Astrocyte of the cerebellum (primary cell): ENCODE results near the gene EMC8.
"Not testable (repeated sequence)": the region's sequence is repeated elsewhere in the genome, so short reads cannot be mapped to it uniquely, and the experiment has no call there.

Experiments
- DNase-seq: peaks from one replicate; pipeline ENCODE4 v3.0.0-alpha.2; 2011; ENCODE audit warnings: low read depth
- H3K4me3 ChIP-seq: 2 replicates; pipeline ENCODE4 v1.5.1; 2011; ENCODE audit warnings: mild to moderate bottlenecking, low read depth, low read length, moderate library complexity
- in situ Hi-C: cut with HindIII; loops from 2 replicates; pipeline ENCODE4 v1.10.0; 2017; ENCODE audit warnings: low sequenced_read_pairs
- TF ChIP-seq, protein P1 (sequence below): IDR thresholded peaks from 2 replicates; pipeline ENCODE4 v1.5.1; 2012; ENCODE audit warnings: low read length, low read depth, moderate library complexity, mild to moderate bottlenecking; ENCODE audit errors: missing control alignments

The EMC8 gene

GRCh38 chr16:85840395-85840794, 41.1 kb upstream of the EMC8 start:
- H3K4me3 ChIP-seq: no peak overlapping the region
- TF ChIP-seq, protein P1, sequence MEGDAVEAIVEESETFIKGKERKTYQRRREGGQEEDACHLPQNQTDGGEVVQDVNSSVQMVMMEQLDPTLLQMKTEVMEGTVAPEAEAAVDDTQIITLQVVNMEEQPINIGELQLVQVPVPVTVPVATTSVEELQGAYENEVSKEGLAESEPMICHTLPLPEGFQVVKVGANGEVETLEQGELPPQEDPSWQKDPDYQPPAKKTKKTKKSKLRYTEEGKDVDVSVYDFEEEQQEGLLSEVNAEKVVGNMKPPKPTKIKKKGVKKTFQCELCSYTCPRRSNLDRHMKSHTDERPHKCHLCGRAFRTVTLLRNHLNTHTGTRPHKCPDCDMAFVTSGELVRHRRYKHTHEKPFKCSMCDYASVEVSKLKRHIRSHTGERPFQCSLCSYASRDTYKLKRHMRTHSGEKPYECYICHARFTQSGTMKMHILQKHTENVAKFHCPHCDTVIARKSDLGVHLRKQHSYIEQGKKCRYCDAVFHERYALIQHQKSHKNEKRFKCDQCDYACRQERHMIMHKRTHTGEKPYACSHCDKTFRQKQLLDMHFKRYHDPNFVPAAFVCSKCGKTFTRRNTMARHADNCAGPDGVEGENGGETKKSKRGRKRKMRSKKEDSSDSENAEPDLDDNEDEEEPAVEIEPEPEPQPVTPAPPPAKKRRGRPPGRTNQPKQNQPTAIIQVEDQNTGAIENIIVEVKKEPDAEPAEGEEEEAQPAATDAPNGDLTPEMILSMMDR: no peak
- in situ Hi-C loops: no loop called here
- DNase-seq: no peak

DNA sequence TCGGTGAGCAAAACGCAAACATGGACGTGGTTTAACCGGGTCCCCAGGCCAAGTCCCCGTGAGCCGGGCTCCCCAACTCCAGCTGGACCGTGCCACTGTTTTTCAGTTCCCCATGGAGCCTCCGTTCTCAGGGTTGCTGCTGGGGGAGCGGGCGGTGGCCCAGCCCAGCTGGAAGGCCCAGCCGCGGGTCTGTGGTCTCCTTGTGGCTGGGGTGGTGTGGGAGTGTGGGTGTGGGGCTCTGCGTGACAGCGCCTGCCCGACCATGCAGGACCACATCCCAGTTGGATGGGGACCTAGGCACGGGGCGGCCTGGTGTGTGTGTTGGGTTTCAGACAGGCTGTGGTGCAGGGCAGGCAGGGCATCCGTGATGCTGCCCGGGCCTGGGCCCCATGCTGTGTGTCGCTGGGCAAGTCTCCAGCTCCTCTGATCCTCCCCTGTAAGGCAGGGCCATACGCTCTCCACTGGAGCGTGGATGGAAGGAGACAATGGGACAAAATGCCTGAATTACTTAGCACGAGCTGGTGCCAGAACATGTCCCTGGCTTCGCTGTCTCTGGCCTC, 40.4 kb upstream of the EMC8 start:
- TF ChIP-seq, protein P1: no peak
- DNase-seq: no peak
- in situ Hi-C loops: loop anchor here (5.0 to 10.0 kb wide), 2 partner anchors 68 to 165 kb away; no protein-coding TSS in a partner anchor
- no peak overlapping the region for H3K4me3 ChIP-seq

- H3K4me3 ChIP-seq: no peak overlapping the region
- in situ Hi-C loops: loop anchor here (5.0 to 10.0 kb wide), 2 partner anchors 68 to 166 kb away; no protein-coding TSS in a partner anchor
- no peak for DNase-seq
- TF ChIP-seq, protein P1: no peak
These were observed 39.7 kb upstream of the EMC8 start for GRCh38 chr16:85838876-85839585.

- H3K4me3 ChIP-seq: no peak overlapping the region
- DNase-seq: no peak
- in situ Hi-C loops: loop anchor here (5.0 to 10.0 kb wide), 2 partner anchors 69 to 166 kb away; no protein-coding TSS in a partner anchor
- TF ChIP-seq, protein P1: no peak
These were observed 39.0 kb upstream of the EMC8 start for GRCh38 chr16:85838381-85838780.

DNA sequence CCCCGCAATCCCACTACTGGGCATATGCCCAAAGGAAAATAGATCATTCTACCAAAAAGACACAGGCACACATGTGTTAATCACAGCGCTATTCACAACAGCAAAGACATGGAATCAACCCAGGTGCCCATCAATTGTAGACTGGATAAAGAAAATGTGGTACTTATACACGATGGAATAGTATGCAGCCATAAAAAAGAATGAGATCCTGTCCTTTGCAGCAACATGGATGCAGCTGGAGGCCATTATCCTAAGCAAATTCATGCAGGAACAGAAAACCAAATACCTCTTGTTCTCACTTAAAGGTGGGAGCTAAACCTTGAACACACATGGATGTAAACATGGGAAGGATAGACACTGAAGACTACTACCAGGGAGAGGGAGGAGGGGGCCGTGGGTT, 38.3 kb upstream of the EMC8 start:
- not testable (repeated sequence) for DNase-seq, H3K4me3 ChIP-seq
- in situ Hi-C loops: loop anchor here (5.0 to 10.0 kb wide), 2 partner anchors 70 to 167 kb away; no protein-coding TSS in a partner anchor

GRCh38 chr16:85836706-85837582, 37.6 kb upstream of the EMC8 start:
- no peak overlapping the region for H3K4me3 ChIP-seq
- TF ChIP-seq, protein P1: no peak
- in situ Hi-C loops: loop anchor here (5.0 to 10.0 kb wide), 2 partner anchors 70 to 168 kb away; no protein-coding TSS in a partner anchor
- DNase-seq: no peak
